Measurements from ENCODE around the gene NRG2.

DNA sequence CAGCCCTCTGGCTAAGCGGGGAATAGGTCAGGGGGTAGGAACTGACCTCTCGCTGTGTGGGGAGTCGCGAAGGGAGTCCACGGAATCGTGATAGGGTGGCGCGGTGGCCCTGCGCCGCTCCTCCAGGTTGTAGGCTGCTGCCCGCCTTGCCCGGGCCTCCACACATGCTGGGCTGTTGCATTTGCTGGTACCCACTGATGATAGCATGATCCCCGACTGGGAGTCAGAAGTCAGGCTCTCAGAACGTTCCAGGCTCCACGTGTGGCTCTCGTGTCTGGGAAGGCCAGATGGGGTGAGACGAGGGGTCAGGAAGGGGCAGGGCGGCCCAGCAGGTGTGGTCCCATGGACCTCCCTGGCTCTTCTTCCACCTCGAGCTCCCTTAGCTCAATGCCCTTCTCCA, 191.5 kb downstream of the NRG2 start:
- TF ChIP-seq POLR2A (IDR thresholded peaks at IDR 0.05), result no peak
- TF ChIP-seq, protein P1, sequence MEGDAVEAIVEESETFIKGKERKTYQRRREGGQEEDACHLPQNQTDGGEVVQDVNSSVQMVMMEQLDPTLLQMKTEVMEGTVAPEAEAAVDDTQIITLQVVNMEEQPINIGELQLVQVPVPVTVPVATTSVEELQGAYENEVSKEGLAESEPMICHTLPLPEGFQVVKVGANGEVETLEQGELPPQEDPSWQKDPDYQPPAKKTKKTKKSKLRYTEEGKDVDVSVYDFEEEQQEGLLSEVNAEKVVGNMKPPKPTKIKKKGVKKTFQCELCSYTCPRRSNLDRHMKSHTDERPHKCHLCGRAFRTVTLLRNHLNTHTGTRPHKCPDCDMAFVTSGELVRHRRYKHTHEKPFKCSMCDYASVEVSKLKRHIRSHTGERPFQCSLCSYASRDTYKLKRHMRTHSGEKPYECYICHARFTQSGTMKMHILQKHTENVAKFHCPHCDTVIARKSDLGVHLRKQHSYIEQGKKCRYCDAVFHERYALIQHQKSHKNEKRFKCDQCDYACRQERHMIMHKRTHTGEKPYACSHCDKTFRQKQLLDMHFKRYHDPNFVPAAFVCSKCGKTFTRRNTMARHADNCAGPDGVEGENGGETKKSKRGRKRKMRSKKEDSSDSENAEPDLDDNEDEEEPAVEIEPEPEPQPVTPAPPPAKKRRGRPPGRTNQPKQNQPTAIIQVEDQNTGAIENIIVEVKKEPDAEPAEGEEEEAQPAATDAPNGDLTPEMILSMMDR (IDR thresholded peaks at IDR 0.05), result no peak

Measured in adrenal gland (tissue), 5 donors.